HG03280 (cell line): Measurements from ENCODE around the gene CDK5R1.
A peak's percentile ranks its signal among the peaks of the same experiment; 100 is the strongest.

ENCODE experiments used
- ATAC-seq: cut with Tn5 transposase; IDR thresholded peaks from one replicate; pipeline ENCODE4 v1.9.1; 2021; ENCODE audit warnings: mild to moderate bottlenecking, moderate library complexity; ENCODE audit not compliant: unreplicated experiment

The CDK5R1 gene

GRCh38 chr17:32470405-32471167, 16.2 kb upstream of the CDK5R1 start:
- no peak for ATAC-seq

GRCh38 chr17:32471652-32472051, 15.1 kb upstream of the CDK5R1 start:
- ATAC-seq = no peak

DNA sequence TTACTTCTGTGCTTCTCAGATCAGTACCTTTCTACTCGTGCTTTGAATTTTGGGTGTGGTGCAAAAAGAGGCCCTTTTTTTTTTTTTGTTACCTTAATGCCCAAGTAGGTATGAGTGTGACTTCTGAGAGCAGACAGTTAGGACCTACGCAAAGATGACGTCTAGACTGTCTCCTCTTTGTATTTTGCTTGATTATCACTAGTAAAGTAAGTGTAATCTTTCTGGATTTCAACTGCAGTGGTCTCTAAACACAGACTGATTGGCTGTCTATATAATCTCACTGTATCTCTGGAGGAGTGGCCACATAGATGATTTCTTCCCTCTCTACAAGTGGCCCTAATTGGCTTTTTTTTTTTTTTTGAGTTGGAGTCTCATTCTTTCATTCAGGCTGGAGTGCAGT, 11.5 kb upstream of the CDK5R1 start:
- no peak for ATAC-seq

DNA sequence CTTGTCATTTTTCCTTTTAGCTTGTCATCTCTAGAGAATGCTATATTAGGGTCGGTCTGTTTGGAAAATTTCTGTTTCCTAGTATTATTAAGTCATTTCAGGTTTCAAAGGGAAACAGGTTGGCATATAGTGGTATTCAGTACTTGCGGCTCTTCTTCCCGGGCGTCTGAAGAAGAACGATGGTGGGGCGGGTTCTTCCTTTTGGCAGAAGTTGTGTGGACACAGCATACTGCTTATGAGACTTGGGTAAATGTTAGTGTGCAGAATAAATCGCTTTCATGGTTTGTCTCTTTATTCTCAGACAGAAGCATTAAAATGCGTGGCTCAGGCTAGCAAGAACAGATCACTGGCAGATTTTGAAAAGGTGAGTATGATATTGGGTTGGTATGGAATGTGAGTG, 9.6 kb upstream of the CDK5R1 start:
- no peak for ATAC-seq

DNA sequence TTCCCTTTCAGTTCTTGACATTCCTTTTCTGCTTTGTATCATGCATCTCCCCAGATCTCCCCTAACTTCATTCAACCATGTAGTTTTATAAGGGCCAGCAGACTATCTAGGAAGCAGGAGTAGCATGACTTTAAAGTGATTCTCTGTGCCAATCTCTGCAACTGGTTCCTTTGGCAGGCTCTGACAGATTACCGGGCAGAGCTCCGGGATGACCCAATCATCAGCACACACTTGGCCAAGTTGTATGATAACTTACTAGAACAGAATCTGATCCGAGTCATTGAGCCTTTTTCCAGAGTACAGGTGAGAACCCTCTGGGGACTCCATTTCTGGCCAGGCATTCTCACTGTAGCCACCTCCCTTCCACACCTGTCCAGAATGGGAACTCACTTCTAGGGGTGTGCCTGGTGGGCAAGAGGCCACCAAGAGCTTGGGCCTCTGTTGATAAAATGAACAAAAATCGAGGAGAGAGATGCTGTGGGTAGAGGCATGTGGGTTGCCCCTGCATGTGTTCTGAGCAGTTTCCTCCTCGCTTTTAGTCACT, 7.6 kb upstream of the CDK5R1 start:
- ATAC-seq = no peak

DNA sequence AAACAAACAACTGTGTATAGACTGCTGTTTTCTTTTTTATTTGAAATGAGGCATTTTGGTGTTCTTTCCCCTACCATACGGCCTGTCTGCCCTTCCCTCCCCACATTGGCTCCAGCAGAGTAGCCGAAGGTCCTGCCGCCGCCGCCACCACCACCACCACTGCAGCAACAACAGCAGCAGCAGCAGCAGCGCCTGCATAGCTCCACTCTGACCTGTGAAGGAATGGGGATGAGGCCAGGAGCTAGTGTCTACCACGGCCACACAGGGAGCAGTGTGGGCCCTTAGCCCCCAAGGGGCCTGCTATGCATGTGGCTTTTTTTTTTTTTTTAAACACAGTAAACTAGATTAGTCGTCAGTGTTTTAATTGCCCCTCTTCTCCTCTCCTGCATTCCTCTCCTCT, 5.6 kb upstream of the CDK5R1 start:
- ATAC-seq = no peak

DNA sequence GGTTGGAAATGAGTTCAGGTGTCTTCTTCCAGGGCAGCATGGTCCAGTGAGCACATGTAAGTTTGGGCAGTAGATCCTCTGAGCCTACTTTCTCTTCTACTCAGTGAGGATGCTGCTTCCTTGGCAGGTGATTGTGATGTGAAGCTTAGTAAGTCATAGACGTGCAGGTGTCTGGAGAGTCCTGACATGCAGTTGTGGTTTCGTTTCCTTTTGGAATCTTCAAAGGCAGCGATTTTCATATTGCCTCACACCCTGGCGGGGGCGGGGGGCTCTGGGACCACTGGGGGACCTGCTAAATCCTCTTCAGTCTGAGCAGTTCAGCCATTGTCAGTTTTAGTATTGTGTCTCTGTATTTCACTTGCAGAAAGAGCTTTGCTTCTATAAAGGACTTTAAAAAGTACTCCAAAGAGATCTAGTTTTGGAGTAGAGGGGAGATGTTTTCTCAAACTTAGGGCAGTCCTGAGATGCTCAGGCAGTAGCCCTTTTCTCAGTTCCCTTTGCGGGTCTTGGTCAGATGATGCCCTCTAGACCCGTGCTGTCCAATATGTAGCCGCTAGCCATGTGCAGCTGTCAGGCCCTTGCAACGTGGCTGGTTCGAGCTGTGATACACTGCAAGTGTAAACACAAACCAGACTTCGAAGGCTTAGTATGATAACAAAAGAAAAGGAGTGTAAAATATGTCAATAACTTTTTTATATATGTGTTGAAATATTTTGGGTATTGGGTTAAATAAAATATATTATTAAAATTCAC, 4.0 kb upstream of the CDK5R1 start:
- no peak for ATAC-seq

DNA sequence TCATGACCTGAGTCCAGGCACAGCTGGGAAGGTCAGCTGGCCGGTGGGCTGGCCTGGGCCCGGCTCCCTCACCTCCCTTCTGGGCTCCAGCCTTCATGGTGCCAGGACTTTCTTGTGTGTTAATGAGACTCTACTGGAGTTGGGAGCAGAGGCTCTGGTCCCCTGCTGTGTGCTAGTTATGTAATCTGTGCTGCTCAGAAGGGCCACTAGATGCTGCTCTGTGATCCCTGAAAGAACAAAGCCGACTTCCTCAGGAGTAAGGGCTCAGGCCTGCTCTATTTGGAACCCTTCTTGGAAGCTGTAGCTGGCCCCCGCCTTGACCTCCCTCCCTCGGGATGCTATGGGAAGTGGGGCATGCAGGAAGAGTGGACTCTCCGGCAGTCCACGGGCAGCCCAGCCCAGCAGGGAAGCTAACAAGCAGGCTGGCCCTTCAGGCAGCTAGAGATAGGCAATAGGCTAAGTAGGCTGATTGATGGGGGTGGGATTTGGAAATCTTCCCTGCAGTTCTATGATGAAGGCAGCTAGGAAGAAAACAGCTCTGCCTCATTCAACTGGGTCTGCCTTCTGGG, 3.3 kb upstream of the CDK5R1 start:
- peak; percentile 30 for ATAC-seq

DNA sequence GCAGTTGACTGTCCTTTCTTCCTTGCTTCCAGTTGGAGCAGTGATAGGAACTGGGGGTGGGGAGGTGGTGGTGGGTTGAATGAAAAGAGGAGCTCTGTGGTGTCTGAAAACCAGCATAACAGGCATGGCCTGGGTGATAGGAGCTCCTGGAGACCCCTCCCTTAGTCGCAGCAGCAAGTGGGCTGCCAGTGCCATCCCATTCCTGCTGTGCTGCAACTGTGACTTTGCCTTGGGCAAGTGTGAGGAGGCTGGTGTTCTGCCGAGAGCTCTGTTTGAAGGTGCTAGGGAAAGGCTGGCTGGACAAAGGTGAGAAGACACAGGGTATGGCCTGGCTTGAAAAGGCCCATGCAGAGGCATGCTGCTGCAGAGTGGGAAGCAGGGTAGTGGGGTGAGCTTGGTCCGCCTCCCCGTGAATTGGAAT, 2.7 kb upstream of the CDK5R1 start:
- no peak for ATAC-seq

GRCh38 chr17:32484628-32485027, 2.2 kb upstream of the CDK5R1 start:
- ATAC-seq = no peak

- ATAC-seq = no peak
These were observed 1.3 kb upstream of the CDK5R1 start for GRCh38 chr17:32485261-32486110.

DNA sequence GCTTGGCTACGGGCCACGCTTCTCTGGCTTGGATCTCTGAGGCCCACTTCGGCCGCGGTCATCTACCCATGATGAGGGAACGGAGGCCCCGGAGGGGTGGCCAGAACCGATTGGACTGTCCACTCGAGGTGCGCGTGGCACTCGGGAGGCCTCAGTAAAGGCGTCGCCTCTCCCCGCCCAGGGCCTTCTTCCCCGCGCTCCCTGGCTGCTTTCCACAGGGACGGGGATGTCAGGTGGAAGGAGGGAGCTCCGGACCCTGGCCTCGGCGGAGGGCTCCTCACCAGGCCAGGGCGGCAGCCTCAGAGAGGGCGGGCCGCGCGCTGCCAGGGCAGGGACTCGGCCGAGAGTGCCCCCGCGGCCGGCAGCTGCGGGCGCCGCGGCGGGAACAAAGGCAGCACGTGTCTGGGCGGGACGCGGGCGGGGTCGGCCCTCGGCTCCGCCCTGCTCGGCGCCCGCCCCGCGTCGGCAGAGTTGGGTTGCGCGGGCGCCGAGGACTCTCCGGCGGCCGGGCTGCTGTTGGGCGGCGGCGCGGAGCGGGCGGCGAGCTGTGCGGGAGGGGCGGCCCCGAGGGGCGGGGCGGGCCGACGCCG, 587 bp upstream of the CDK5R1 start:
- ATAC-seq = peak; percentile 39

DNA sequence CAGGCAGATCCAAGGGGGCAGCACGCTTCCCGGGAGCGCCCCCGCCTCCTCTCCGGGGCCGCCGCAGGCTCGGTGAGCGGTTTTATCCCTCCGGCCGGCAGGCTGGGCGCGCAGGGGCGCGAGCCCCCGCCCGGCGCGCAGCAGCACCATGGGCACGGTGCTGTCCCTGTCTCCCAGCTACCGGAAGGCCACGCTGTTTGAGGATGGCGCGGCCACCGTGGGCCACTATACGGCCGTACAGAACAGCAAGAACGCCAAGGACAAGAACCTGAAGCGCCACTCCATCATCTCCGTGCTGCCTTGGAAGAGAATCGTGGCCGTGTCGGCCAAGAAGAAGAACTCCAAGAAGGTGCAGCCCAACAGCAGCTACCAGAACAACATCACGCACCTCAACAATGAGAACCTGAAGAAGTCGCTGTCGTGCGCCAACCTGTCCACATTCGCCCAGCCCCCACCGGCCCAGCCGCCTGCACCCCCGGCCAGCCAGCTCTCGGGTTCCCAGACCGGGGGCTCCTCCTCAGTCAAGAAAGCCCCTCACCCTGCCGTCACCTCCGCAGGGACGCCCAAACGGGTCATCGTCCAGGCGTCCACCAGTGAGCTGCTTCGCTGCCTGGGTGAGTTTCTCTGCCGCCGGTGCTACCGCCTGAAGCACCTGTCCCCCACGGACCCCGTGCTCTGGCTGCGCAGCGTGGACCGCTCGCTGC, 832 bp downstream of the CDK5R1 start:
- no peak for ATAC-seq

GRCh38 chr17:32488177-32488542, 1.4 kb downstream of the CDK5R1 start:
- no peak for ATAC-seq

- no peak for ATAC-seq
These were observed 1.9 kb downstream of the CDK5R1 start for GRCh38 chr17:32488604-32489180.

DNA sequence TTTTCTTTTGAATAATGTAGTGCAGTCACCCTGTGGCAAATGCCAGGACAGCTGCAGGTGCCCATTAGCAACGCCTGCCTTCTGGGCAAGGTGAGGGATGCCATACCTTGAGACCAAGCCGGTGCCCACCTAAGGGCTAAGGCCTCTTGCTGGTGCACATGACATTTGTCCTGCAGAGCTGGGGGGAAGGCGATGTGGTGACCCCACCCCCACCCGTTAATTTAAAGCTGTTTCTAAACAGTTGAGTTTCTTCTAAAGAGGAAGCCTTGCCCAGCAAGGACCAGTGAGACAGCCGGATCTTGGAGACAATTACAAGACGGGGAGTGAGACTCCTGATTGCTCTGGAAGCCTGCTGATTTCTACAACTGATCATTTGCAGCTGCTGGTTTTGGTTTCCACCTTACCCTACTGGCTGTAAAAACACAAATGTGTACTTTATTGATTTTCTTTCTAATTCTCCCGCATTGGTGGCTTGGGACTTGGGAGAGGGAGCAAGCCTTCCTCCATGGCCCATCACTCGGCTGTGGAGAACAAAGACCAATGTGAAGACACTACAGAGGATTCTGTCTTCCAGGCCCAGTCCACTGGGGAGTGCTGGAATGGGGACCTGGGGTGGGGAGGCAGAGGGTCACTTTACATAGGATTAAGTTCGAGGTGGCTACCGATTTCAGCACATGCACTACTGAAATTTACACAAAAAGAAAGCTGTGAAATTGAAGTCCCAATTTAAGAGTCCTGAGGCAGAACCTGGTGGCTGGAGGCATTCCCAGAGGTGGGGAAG, 2.7 kb downstream of the CDK5R1 start:
- no peak for ATAC-seq

DNA sequence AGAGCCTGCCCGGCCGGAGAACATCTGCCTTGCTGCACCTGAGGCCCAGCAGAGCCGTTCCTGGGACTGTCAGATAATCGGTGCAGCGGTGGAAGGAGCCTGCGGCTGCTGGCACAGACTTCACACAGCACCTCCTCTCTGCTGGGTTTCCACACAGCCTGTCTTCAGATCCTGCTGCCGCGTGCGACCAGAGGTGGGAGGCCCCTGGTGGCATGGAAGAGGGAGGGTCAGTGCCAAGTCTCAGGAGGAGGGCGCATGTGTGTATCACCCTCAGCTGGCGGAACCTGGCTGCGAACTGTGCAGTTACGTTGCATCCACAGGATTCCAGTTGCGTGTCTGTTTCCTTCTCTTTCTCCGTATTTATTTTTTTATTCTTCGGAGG, 3.3 kb downstream of the CDK5R1 start:
- ATAC-seq = no peak

DNA sequence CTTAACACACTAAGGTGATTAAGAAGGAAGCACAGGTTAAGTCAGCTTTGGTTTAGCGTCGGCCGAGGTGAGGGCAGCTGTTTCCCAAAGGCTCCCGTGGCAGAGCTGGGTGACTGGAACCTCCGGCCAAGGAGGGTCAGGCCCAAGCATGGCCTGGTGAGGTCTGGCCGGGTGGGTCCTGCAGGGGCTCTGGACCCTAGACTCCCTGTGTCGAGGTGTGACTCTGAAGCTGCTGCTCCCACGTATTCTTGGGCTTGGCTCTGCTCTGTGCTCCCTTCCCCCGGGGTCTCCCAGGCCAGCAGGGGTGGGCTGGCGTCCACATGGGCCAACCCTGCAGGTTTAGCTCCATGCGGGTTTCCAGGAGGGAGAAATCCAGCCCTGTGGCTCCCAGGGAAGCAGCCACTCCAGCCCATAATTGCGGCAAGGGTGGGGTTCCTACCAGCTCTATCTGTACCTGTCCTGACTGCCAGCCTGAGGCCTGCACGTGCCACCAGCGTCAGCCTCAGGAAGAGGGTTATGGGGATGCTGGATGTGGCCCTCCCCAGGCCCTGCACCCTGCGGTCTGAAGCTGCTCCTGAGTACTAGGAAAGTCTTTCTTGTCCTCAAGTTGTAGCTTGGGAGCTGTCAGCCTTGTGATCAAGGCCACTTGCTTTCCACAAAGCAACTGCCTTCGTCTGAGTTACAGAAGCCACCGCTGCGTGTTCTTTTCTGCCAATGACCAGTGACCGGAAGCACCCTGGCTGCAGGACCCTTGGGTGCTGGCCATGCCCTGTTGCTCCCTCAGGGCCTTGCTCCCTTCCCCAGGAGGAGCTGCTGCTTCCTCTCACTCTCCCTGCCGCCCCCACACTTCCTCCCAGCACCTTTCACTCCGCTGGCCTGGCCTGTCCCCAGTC, 4.8 kb downstream of the CDK5R1 start:
- no peak for ATAC-seq
